ENCODE measurements around the gene FAM43A. TPM values are rescaled to one million over a fixed set of nuclear protein-coding genes. Genes with fewer than 3 reads are reported as not detected.

The FAM43A gene
- total and polyA plus RNA-seq, 2 of the 4 experiments (the other 2 are of a cell fraction), result 3.0 to 11.5 TPM

GRCh38 chr3:194640829-194641228 lies 44.9 kb upstream of the FAM43A start:
- Histone ChIP-seq H2AFZ (replicated peaks; ENCODE audit: low read length, poor library complexity) (no peak overlapping the region), H2BK15ac (ENCODE audit: low read depth, low read length) (0 out of 3 replicates have a peak overlapping the region, but pooled peaks have one; percentile 42), H3K27me3 (ENCODE audit: control insufficient read depth, insufficient read depth, low read length) (no peaks in the 10 kb centered on the region), H3K14ac (replicated peaks; ENCODE audit: low read depth, low read length) (peak overlapping the region; percentile 61), H3K36me3 (ENCODE audit: control insufficient read depth, insufficient read depth, low read length) (peaks cover 20% of the 10 kb centered on the region), H2AK5ac (ENCODE audit: low read depth, low read length) (peak overlapping the region; percentile 95; the same call in 1 of the 2 replicates), H4K20me1 (ENCODE audit: insufficient read depth, low read length) (peaks cover 3% of the 10 kb centered on the region; the same call in 1 of the 2 replicates), H4K8ac (ENCODE audit: low read depth in 2 of 2, low read length in 2 of 2) (peak overlapping the region in 1 of 2 experiments; percentile 28; a peak in 2 of 4 replicates), H3K4me3 (ENCODE audit: insufficient read depth, low read depth, low read length) (no peak overlapping the region), H3K18ac (ENCODE audit: low read depth, low read length) (no peak overlapping the region), H3K9me3 (ENCODE audit: control insufficient read depth, insufficient read depth, low read length) (no peaks in the 10 kb centered on the region), H2BK120ac (ENCODE audit: low read depth, low read length) (peak overlapping the region; percentile 68; the same call in 1 of the 2 replicates), H3K79me1 (ENCODE audit: low read depth in 1 of 2, low read length in 2 of 2) (peaks cover 7 to 24% of the 10 kb centered on the region in 2 experiments), H3K9me1 (ENCODE audit: insufficient read depth, low read length) (peaks cover 16% of the 10 kb centered on the region), H3K4me2 (ENCODE audit: low read depth, low read length) (no peak overlapping the region), H2AK9ac (replicated peaks; ENCODE audit: low read depth, low read length, poor library complexity) (no peak overlapping the region), H2BK5ac (ENCODE audit: low read depth, low read length, poor library complexity, severe bottlenecking) (peak overlapping the region; percentile 15), H4K91ac (ENCODE audit: insufficient read depth, low read depth, low read length) (peak overlapping the region; percentile 28; the same call in 1 of the 2 replicates), H3K56ac (ENCODE audit: extremely low read depth, insufficient read depth, low read length) (no peak overlapping the region), H3K4me1 (ENCODE audit: control insufficient read depth, insufficient read depth, low read length) (peaks cover 6% of the 10 kb centered on the region), H3K9ac (ENCODE audit: low read depth, low read length) (no peak overlapping the region), H2BK20ac (ENCODE audit: low read depth, low read length) (peak overlapping the region; percentile 45; the same call in 1 of the 2 replicates), H3K27ac (ENCODE audit: insufficient read depth, low read length) (no peak overlapping the region; the same call in 1 of the 2 replicates), H4K5ac (ENCODE audit: low read depth, low read length) (no peak overlapping the region), H3K23ac (ENCODE audit: low read depth, low read length) (no peak overlapping the region), H3K4ac (ENCODE audit: low read depth, low read length) (peak overlapping the region; percentile 55)
- in situ Hi-C loops (cut with MboI; ENCODE audit: low sequenced_read_pairs) (no loop called here), intact Hi-C loops (cut with micrococcal nuclease) (no loop called here), dilution Hi-C loops (cut with HindIII; ENCODE audit: low sequenced_read_pairs, unreplicated experiment) (no loop called here)
- no TSS peak for BruUV-seq (replicated peaks)
- ATAC-seq (ENCODE audit: low read depth), result no peak
- WGBS, 2 experiments (ENCODE audit: extremely low coverage in 2 of 2, insufficient read length in 1 of 2), result 100% methylated on average over 1 of the region's 7 CpGs; no CpG with 5 or more reads in 1 of the 2 experiments
- TF ChIP-seq CTCF (conservative IDR thresholded peaks at IDR 0.05; ENCODE audit: low read depth, low read length) (peak; percentile 14; the same call in 1 of the 2 replicates), RAD21 (IDR thresholded peaks at IDR 0.05; ENCODE audit: low read length) (no peak)
- ChIA-PET CTCF (interaction anchor here (1.0 kb wide), 1 partner anchor 25 kb away, joined by 3 read pairs; no protein-coding TSS in a partner anchor), POLR2A (ENCODE audit: unreplicated experiment) (no interaction called here)
- peak; percentile 9 for DNase-seq

Measured in IMR-90 (cell line).